Measurements from ENCODE around the gene MED26.

MED26 gene

GRCh38 chr19:16611121-16611520, 16.9 kb downstream of the MED26 start:
- no peaks in the 10 kb centered on the region for H3K4me1 ChIP-seq (ENCODE audit: insufficient read depth, low read length)
- H3K27me3 ChIP-seq (ENCODE audit: insufficient read depth, low read length, poor library complexity), result no peaks in the 10 kb centered on the region
- ATAC-seq (ENCODE audit: insufficient read depth, low read depth) (no peak), DNase-seq (no peak)
- H3K9ac ChIP-seq (ENCODE audit: low read depth, low read length), result no peak overlapping the region
- H3K4me3 ChIP-seq (ENCODE audit: low read depth in 1 of 2, low read length in 2 of 2), result no peak overlapping the region
- no peaks in the 10 kb centered on the region; the same call in 1 of the 2 replicates for H3K36me3 ChIP-seq (ENCODE audit: insufficient read depth, low read length)
- TF ChIP-seq EZH2 (IDR thresholded peaks at IDR 0.05; ENCODE audit: borderline replicate concordance, low read depth, low read length, severe bottlenecking), result no peak
- no peak for TF ChIP-seq CTCF (IDR thresholded peaks at IDR 0.05; ENCODE audit: borderline replicate concordance, extremely low read depth, low read length, poor library complexity, severe bottlenecking)
- peaks cover 99% of the 10 kb centered on the region for H3K79me2 ChIP-seq (ENCODE audit: insufficient read depth, low read length)
- no peak overlapping the region for H3K4me2 ChIP-seq (ENCODE audit: insufficient read depth, low read length)
- H3K9me3 ChIP-seq (ENCODE audit: insufficient read depth, low read length, severe bottlenecking), result no peaks in the 10 kb centered on the region
- no peak overlapping the region for H3K27ac ChIP-seq (ENCODE audit: low read length)
- H4K20me1 ChIP-seq (ENCODE audit: insufficient read depth, low read length), result peaks cover 82% of the 10 kb centered on the region
- no peak overlapping the region for H2AFZ ChIP-seq (ENCODE audit: low read depth, low read length)

GRCh38 chr19:16609511-16610200, 18.3 kb downstream of the MED26 start:
- DNase-seq, result no peak
- no peak overlapping the region for H3K4me3 ChIP-seq (ENCODE audit: low read depth in 1 of 2, low read length in 2 of 2)
- no peak for ATAC-seq (ENCODE audit: insufficient read depth, low read depth)
- no peak for TF ChIP-seq CTCF (IDR thresholded peaks at IDR 0.05; ENCODE audit: borderline replicate concordance, extremely low read depth, low read length, poor library complexity, severe bottlenecking)
- no peak for TF ChIP-seq EZH2 (IDR thresholded peaks at IDR 0.05; ENCODE audit: borderline replicate concordance, low read depth, low read length, severe bottlenecking)
- no peaks in the 10 kb centered on the region for H3K27me3 ChIP-seq (ENCODE audit: insufficient read depth, low read length, poor library complexity)
- no peak overlapping the region for H3K27ac ChIP-seq (ENCODE audit: low read length)
- H3K9me3 ChIP-seq (ENCODE audit: insufficient read depth, low read length, severe bottlenecking), result no peaks in the 10 kb centered on the region
- H3K36me3 ChIP-seq (ENCODE audit: insufficient read depth, low read length), result peaks cover 5% of the 10 kb centered on the region; the same call in 1 of the 2 replicates
- H3K4me1 ChIP-seq (ENCODE audit: insufficient read depth, low read length), result no peaks in the 10 kb centered on the region
- peaks cover 99% of the 10 kb centered on the region for H3K79me2 ChIP-seq (ENCODE audit: insufficient read depth, low read length)
- peaks cover 85% of the 10 kb centered on the region for H4K20me1 ChIP-seq (ENCODE audit: insufficient read depth, low read length)
- H3K9ac ChIP-seq (ENCODE audit: low read depth, low read length), result no peak overlapping the region
- H3K4me2 ChIP-seq (ENCODE audit: insufficient read depth, low read length), result no peak overlapping the region
- H2AFZ ChIP-seq (ENCODE audit: low read depth, low read length), result no peak overlapping the region

- Histone ChIP-seq H3K27me3 (ENCODE audit: insufficient read depth, low read length, poor library complexity) (no peaks in the 10 kb centered on the region), H3K9ac (ENCODE audit: low read depth, low read length) (no peak overlapping the region), H3K79me2 (ENCODE audit: insufficient read depth, low read length) (peaks cover 99% of the 10 kb centered on the region), H2AFZ (ENCODE audit: low read depth, low read length) (no peak overlapping the region), H3K9me3 (ENCODE audit: insufficient read depth, low read length, severe bottlenecking) (no peaks in the 10 kb centered on the region), H3K4me1 (ENCODE audit: insufficient read depth, low read length) (no peaks in the 10 kb centered on the region), H4K20me1 (ENCODE audit: insufficient read depth, low read length) (peaks cover 86% of the 10 kb centered on the region), H3K36me3 (ENCODE audit: insufficient read depth, low read length) (peaks cover 5% of the 10 kb centered on the region; the same call in 1 of the 2 replicates), H3K4me2 (ENCODE audit: insufficient read depth, low read length) (no peak overlapping the region), H3K27ac (ENCODE audit: low read length) (no peak overlapping the region), H3K4me3 (ENCODE audit: low read depth in 1 of 2, low read length in 2 of 2) (no peak overlapping the region)
- TF ChIP-seq CTCF (IDR thresholded peaks at IDR 0.05; ENCODE audit: borderline replicate concordance, extremely low read depth, low read length, poor library complexity, severe bottlenecking) (no peak), EZH2 (IDR thresholded peaks at IDR 0.05; ENCODE audit: borderline replicate concordance, low read depth, low read length, severe bottlenecking) (no peak)
- no peak for ATAC-seq (ENCODE audit: insufficient read depth, low read depth)
- DNase-seq, result no peak
Measured at GRCh38 chr19:16608290-16608739, 19.7 kb downstream of the MED26 start.
